ENCODE measurements around the gene GPC5.

GPC5 gene

GRCh38 chr13:92225861-92226260, 827.4 kb downstream of the GPC5 start:
- Histone ChIP-seq H3K27ac (ENCODE audit: low read depth, low read length) (no peak overlapping the region), H3K9me3 (ENCODE audit: insufficient read depth, low read depth, low read length) (no peaks in the 10 kb centered on the region), H3K27me3 (ENCODE audit: insufficient read depth, low read length) (no peaks in the 10 kb centered on the region), H3K4me1 (ENCODE audit: insufficient read depth, low read length) (no peaks in the 10 kb centered on the region), H3K4me3 (ENCODE audit: low read length) (no peak overlapping the region), H3K9ac (ENCODE audit: low read depth, low read length) (no peak overlapping the region), H3K36me3 (ENCODE audit: insufficient read depth, low read length) (no peaks in the 10 kb centered on the region)
- 94% methylated on average over 2 of the region's 2 CpGs for WGBS

GRCh38 chr13:92232871-92233270, 834.5 kb downstream of the GPC5 start:
- H3K9ac ChIP-seq (ENCODE audit: low read depth, low read length): no peak overlapping the region
- H3K9me3 ChIP-seq (ENCODE audit: insufficient read depth, low read depth, low read length): no peaks in the 10 kb centered on the region
- no peak overlapping the region for H3K27ac ChIP-seq (ENCODE audit: low read depth, low read length)
- no peaks in the 10 kb centered on the region for H3K27me3 ChIP-seq (ENCODE audit: insufficient read depth, low read length)
- no peaks in the 10 kb centered on the region for H3K36me3 ChIP-seq (ENCODE audit: insufficient read depth, low read length)
- H3K4me1 ChIP-seq (ENCODE audit: insufficient read depth, low read length): no peaks in the 10 kb centered on the region
- no peak overlapping the region for H3K4me3 ChIP-seq (ENCODE audit: low read length)
- WGBS: 88% methylated on average over 5 of the region's 5 CpGs

GRCh38 chr13:92251671-92252210, 853.3 kb downstream of the GPC5 start:
- Histone ChIP-seq H3K9me3 (ENCODE audit: insufficient read depth, low read depth, low read length) (no peaks in the 10 kb centered on the region), H3K27ac (ENCODE audit: low read depth, low read length) (no peak overlapping the region), H3K27me3 (ENCODE audit: insufficient read depth, low read length) (no peaks in the 10 kb centered on the region), H3K9ac (ENCODE audit: low read depth, low read length) (no peak overlapping the region), H3K4me1 (ENCODE audit: insufficient read depth, low read length) (no peaks in the 10 kb centered on the region), H3K36me3 (ENCODE audit: insufficient read depth, low read length) (no peaks in the 10 kb centered on the region), H3K4me3 (ENCODE audit: low read length) (no peak overlapping the region)
- 87% methylated on average over 2 of the region's 2 CpGs for WGBS

GRCh38 chr13:92255526-92255925, 857.1 kb downstream of the GPC5 start:
- H3K9me3 ChIP-seq (ENCODE audit: insufficient read depth, low read depth, low read length): no peaks in the 10 kb centered on the region
- H3K36me3 ChIP-seq (ENCODE audit: insufficient read depth, low read length): no peaks in the 10 kb centered on the region
- no peaks in the 10 kb centered on the region for H3K4me1 ChIP-seq (ENCODE audit: insufficient read depth, low read length)
- H3K4me3 ChIP-seq (ENCODE audit: low read length): no peak overlapping the region
- H3K27ac ChIP-seq (ENCODE audit: low read depth, low read length): no peak overlapping the region
- H3K9ac ChIP-seq (ENCODE audit: low read depth, low read length): no peak overlapping the region
- H3K27me3 ChIP-seq (ENCODE audit: insufficient read depth, low read length): no peaks in the 10 kb centered on the region

GRCh38 chr13:92256211-92256610, 857.8 kb downstream of the GPC5 start:
- H3K27me3 ChIP-seq (ENCODE audit: insufficient read depth, low read length): no peaks in the 10 kb centered on the region
- WGBS: no CpG with 5 or more reads among the region's 4 CpGs
- no peak overlapping the region for H3K9ac ChIP-seq (ENCODE audit: low read depth, low read length)
- H3K4me1 ChIP-seq (ENCODE audit: insufficient read depth, low read length): no peaks in the 10 kb centered on the region
- no peak overlapping the region for H3K4me3 ChIP-seq (ENCODE audit: low read length)
- no peaks in the 10 kb centered on the region for H3K9me3 ChIP-seq (ENCODE audit: insufficient read depth, low read depth, low read length)
- H3K36me3 ChIP-seq (ENCODE audit: insufficient read depth, low read length): no peaks in the 10 kb centered on the region
- no peak overlapping the region for H3K27ac ChIP-seq (ENCODE audit: low read depth, low read length)

GRCh38 chr13:92259046-92259445, 860.6 kb downstream of the GPC5 start:
- no peak overlapping the region for H3K4me3 ChIP-seq (ENCODE audit: low read length)
- H3K27ac ChIP-seq (ENCODE audit: low read depth, low read length): no peak overlapping the region
- H3K27me3 ChIP-seq (ENCODE audit: insufficient read depth, low read length): no peaks in the 10 kb centered on the region
- WGBS: no CpG with 5 or more reads among the region's 1 CpG
- H3K4me1 ChIP-seq (ENCODE audit: insufficient read depth, low read length): no peaks in the 10 kb centered on the region
- H3K36me3 ChIP-seq (ENCODE audit: insufficient read depth, low read length): no peaks in the 10 kb centered on the region
- H3K9ac ChIP-seq (ENCODE audit: low read depth, low read length): no peak overlapping the region
- H3K9me3 ChIP-seq (ENCODE audit: insufficient read depth, low read depth, low read length): no peaks in the 10 kb centered on the region

GRCh38 chr13:92259523-92259922, 861.1 kb downstream of the GPC5 start:
- H3K36me3 ChIP-seq (ENCODE audit: insufficient read depth, low read length): no peaks in the 10 kb centered on the region
- WGBS: 100% methylated on average over 1 of the region's 1 CpG
- H3K27me3 ChIP-seq (ENCODE audit: insufficient read depth, low read length): no peaks in the 10 kb centered on the region
- H3K9ac ChIP-seq (ENCODE audit: low read depth, low read length): no peak overlapping the region
- no peak overlapping the region for H3K27ac ChIP-seq (ENCODE audit: low read depth, low read length)
- no peaks in the 10 kb centered on the region for H3K9me3 ChIP-seq (ENCODE audit: insufficient read depth, low read depth, low read length)
- no peaks in the 10 kb centered on the region for H3K4me1 ChIP-seq (ENCODE audit: insufficient read depth, low read length)
- no peak overlapping the region for H3K4me3 ChIP-seq (ENCODE audit: low read length)

- no peak overlapping the region for H3K27ac ChIP-seq (ENCODE audit: low read depth, low read length)
- H3K4me3 ChIP-seq (ENCODE audit: low read length): no peak overlapping the region
- no peaks in the 10 kb centered on the region for H3K4me1 ChIP-seq (ENCODE audit: insufficient read depth, low read length)
- no peak overlapping the region for H3K9ac ChIP-seq (ENCODE audit: low read depth, low read length)
- no peaks in the 10 kb centered on the region for H3K27me3 ChIP-seq (ENCODE audit: insufficient read depth, low read length)
- H3K36me3 ChIP-seq (ENCODE audit: insufficient read depth, low read length): no peaks in the 10 kb centered on the region
- no peaks in the 10 kb centered on the region for H3K9me3 ChIP-seq (ENCODE audit: insufficient read depth, low read depth, low read length)
- whole genome bisulfite sequencing: 92% methylated on average over 5 of the region's 6 CpGs
These were observed 861.9 kb downstream of the GPC5 start for GRCh38 chr13:92260363-92260762.

GRCh38 chr13:92262100-92262788, 863.8 kb downstream of the GPC5 start:
- Histone ChIP-seq H3K4me1 (ENCODE audit: insufficient read depth, low read length) (peaks cover 10% of the 10 kb centered on the region; the same call in 1 of the 2 replicates), H3K36me3 (ENCODE audit: insufficient read depth, low read length) (no peaks in the 10 kb centered on the region), H3K4me3 (ENCODE audit: low read length) (no peak overlapping the region), H3K27ac (ENCODE audit: low read depth, low read length) (no peak overlapping the region), H3K9ac (ENCODE audit: low read depth, low read length) (no peak overlapping the region), H3K27me3 (ENCODE audit: insufficient read depth, low read length) (no peaks in the 10 kb centered on the region), H3K9me3 (ENCODE audit: insufficient read depth, low read depth, low read length) (no peaks in the 10 kb centered on the region)
- 89% methylated on average over 2 of the region's 3 CpGs for WGBS

- Histone ChIP-seq H3K27ac (ENCODE audit: low read depth, low read length) (no peak overlapping the region), H3K4me1 (ENCODE audit: insufficient read depth, low read length) (peaks cover 10% of the 10 kb centered on the region; the same call in 1 of the 2 replicates), H3K4me3 (ENCODE audit: low read length) (no peak overlapping the region), H3K9ac (ENCODE audit: low read depth, low read length) (no peak overlapping the region), H3K27me3 (ENCODE audit: insufficient read depth, low read length) (no peaks in the 10 kb centered on the region), H3K9me3 (ENCODE audit: insufficient read depth, low read depth, low read length) (no peaks in the 10 kb centered on the region), H3K36me3 (ENCODE audit: insufficient read depth, low read length) (no peaks in the 10 kb centered on the region)
- WGBS: 87% methylated on average over 1 of the region's 1 CpG
These were observed 867.0 kb downstream of the GPC5 start for GRCh38 chr13:92265408-92265807.

- H3K4me1 ChIP-seq (ENCODE audit: insufficient read depth, low read length): peaks cover 6% of the 10 kb centered on the region; the same call in 1 of the 2 replicates
- H3K27me3 ChIP-seq (ENCODE audit: insufficient read depth, low read length): no peaks in the 10 kb centered on the region
- no peak overlapping the region for H3K9ac ChIP-seq (ENCODE audit: low read depth, low read length)
- no peak overlapping the region for H3K27ac ChIP-seq (ENCODE audit: low read depth, low read length)
- no peak overlapping the region for H3K4me3 ChIP-seq (ENCODE audit: low read length)
- 85% methylated on average over 1 of the region's 1 CpG for WGBS
- H3K9me3 ChIP-seq (ENCODE audit: insufficient read depth, low read depth, low read length): no peaks in the 10 kb centered on the region
- H3K36me3 ChIP-seq (ENCODE audit: insufficient read depth, low read length): no peaks in the 10 kb centered on the region
These were observed 872.6 kb downstream of the GPC5 start for GRCh38 chr13:92270990-92271389.

- 96% methylated on average over 1 of the region's 1 CpG for WGBS
- Histone ChIP-seq H3K27ac (ENCODE audit: low read depth, low read length) (no peak overlapping the region), H3K9ac (ENCODE audit: low read depth, low read length) (no peak overlapping the region), H3K36me3 (ENCODE audit: insufficient read depth, low read length) (no peaks in the 10 kb centered on the region), H3K27me3 (ENCODE audit: insufficient read depth, low read length) (no peaks in the 10 kb centered on the region), H3K4me3 (ENCODE audit: low read length) (no peak overlapping the region), H3K9me3 (ENCODE audit: insufficient read depth, low read depth, low read length) (no peaks in the 10 kb centered on the region), H3K4me1 (ENCODE audit: insufficient read depth, low read length) (no peaks in the 10 kb centered on the region)
These were observed 873.8 kb downstream of the GPC5 start for GRCh38 chr13:92272177-92272576.

Data from HUES64 (cell line).